ENCODE results near the gene KANK2.
A peak's percentile ranks its signal among the peaks of the same experiment; 100 is the strongest.
"Not testable (repeated sequence)": the region's sequence is repeated elsewhere in the genome, so short reads cannot be mapped to it uniquely, and the experiment has no call there.

Gene KANK2

GRCh38 chr19:11196406-11197287 is 698 bp downstream of the KANK2 start:
- Histone ChIP-seq H3K9me3 (ENCODE audit: control insufficient read depth, insufficient read depth, low read length) (no peaks in the 10 kb centered on the region), H3K4me1 (ENCODE audit: insufficient read depth, low read length) (peaks cover 16% of the 10 kb centered on the region; the same call in 1 of the 2 replicates), H3K9ac (ENCODE audit: low read depth, low read length) (peak overlapping the region; percentile 67), H3K36me3 (ENCODE audit: insufficient read depth, low read length) (peaks cover 3% of the 10 kb centered on the region; the same call in 1 of the 2 replicates)

- Histone ChIP-seq H3K36me3 (ENCODE audit: insufficient read depth, low read length) (peaks cover 3% of the 10 kb centered on the region; the same call in 1 of the 2 replicates), H3K9me3 (ENCODE audit: control insufficient read depth, insufficient read depth, low read length) (no peaks in the 10 kb centered on the region), H3K9ac (ENCODE audit: low read depth, low read length) (no peak overlapping the region), H3K4me1 (ENCODE audit: insufficient read depth, low read length) (peaks cover 16% of the 10 kb centered on the region; the same call in 1 of the 2 replicates)
Observed at GRCh38 chr19:11195681-11196080, 1.7 kb downstream of the KANK2 start.

GRCh38 chr19:11194656-11195558 is 2.4 kb downstream of the KANK2 start:
- Histone ChIP-seq H3K9ac (ENCODE audit: low read depth, low read length) (no peak overlapping the region), H3K4me1 (ENCODE audit: insufficient read depth, low read length) (peaks cover 16% of the 10 kb centered on the region; the same call in 1 of the 2 replicates), H3K9me3 (ENCODE audit: control insufficient read depth, insufficient read depth, low read length) (no peaks in the 10 kb centered on the region), H3K36me3 (ENCODE audit: insufficient read depth, low read length) (peaks cover 3% of the 10 kb centered on the region; the same call in 1 of the 2 replicates)

GRCh38 chr19:11194173-11194572 is 3.2 kb downstream of the KANK2 start:
- Histone ChIP-seq H3K4me1 (ENCODE audit: insufficient read depth, low read length) (peaks cover 15% of the 10 kb centered on the region; the same call in 1 of the 2 replicates), H3K9me3 (ENCODE audit: control insufficient read depth, insufficient read depth, low read length) (no peaks in the 10 kb centered on the region), H3K36me3 (ENCODE audit: insufficient read depth, low read length) (peaks cover 3% of the 10 kb centered on the region; the same call in 1 of the 2 replicates), H3K9ac (ENCODE audit: low read depth, low read length) (no peak overlapping the region)

GRCh38 chr19:11192957-11193939 is 4.1 kb downstream of the KANK2 start:
- no peaks in the 10 kb centered on the region for H3K9me3 ChIP-seq (ENCODE audit: control insufficient read depth, insufficient read depth, low read length)
- H3K36me3 ChIP-seq (ENCODE audit: insufficient read depth, low read length), result peaks cover 3% of the 10 kb centered on the region; the same call in 1 of the 2 replicates
- H3K9ac ChIP-seq (ENCODE audit: low read depth, low read length), result no peak overlapping the region
- H3K4me1 ChIP-seq (ENCODE audit: insufficient read depth, low read length), result peaks cover 6% of the 10 kb centered on the region; the same call in 1 of the 2 replicates

GRCh38 chr19:11191934-11192333 is 5.4 kb downstream of the KANK2 start:
- Histone ChIP-seq H3K9me3 (ENCODE audit: control insufficient read depth, insufficient read depth, low read length) (no peaks in the 10 kb centered on the region), H3K36me3 (ENCODE audit: insufficient read depth, low read length) (peaks cover 3% of the 10 kb centered on the region; the same call in 1 of the 2 replicates), H3K9ac (ENCODE audit: low read depth, low read length) (no peak overlapping the region), H3K4me1 (ENCODE audit: insufficient read depth, low read length) (peaks cover 6% of the 10 kb centered on the region; the same call in 1 of the 2 replicates)

GRCh38 chr19:11191273-11191755 is 6.0 kb downstream of the KANK2 start:
- peaks cover 3% of the 10 kb centered on the region; the same call in 1 of the 2 replicates for H3K36me3 ChIP-seq (ENCODE audit: insufficient read depth, low read length)
- no peaks in the 10 kb centered on the region for H3K9me3 ChIP-seq (ENCODE audit: control insufficient read depth, insufficient read depth, low read length)
- H3K9ac ChIP-seq (ENCODE audit: low read depth, low read length), result no peak overlapping the region
- H3K4me1 ChIP-seq (ENCODE audit: insufficient read depth, low read length), result peaks cover 6% of the 10 kb centered on the region; the same call in 1 of the 2 replicates

- H3K9me3 ChIP-seq (ENCODE audit: control insufficient read depth, insufficient read depth, low read length), result no peaks in the 10 kb centered on the region
- H3K4me1 ChIP-seq (ENCODE audit: insufficient read depth, low read length), result peaks cover 3% of the 10 kb centered on the region; the same call in 1 of the 2 replicates
- H3K9ac ChIP-seq (ENCODE audit: low read depth, low read length), result no peak overlapping the region
- H3K36me3 ChIP-seq (ENCODE audit: insufficient read depth, low read length), result peaks cover 3% of the 10 kb centered on the region; the same call in 1 of the 2 replicates
Observed at GRCh38 chr19:11190501-11190900, 6.8 kb downstream of the KANK2 start.

GRCh38 chr19:11187441-11187840 is 9.9 kb downstream of the KANK2 start:
- Histone ChIP-seq H3K4me1 (ENCODE audit: insufficient read depth, low read length) (no peaks in the 10 kb centered on the region), H3K9ac (ENCODE audit: low read depth, low read length) (no peak overlapping the region), H3K9me3 (ENCODE audit: control insufficient read depth, insufficient read depth, low read length) (no peaks in the 10 kb centered on the region), H3K36me3 (ENCODE audit: insufficient read depth, low read length) (peaks cover 3% of the 10 kb centered on the region; the same call in 1 of the 2 replicates)

GRCh38 chr19:11182994-11183393 is 14.4 kb downstream of the KANK2 start:
- no peaks in the 10 kb centered on the region for H3K36me3 ChIP-seq (ENCODE audit: insufficient read depth, low read length)
- no peaks in the 10 kb centered on the region for H3K9me3 ChIP-seq (ENCODE audit: control insufficient read depth, insufficient read depth, low read length)
- no peak overlapping the region for H3K9ac ChIP-seq (ENCODE audit: low read depth, low read length)
- peaks cover 12% of the 10 kb centered on the region for H3K4me1 ChIP-seq (ENCODE audit: insufficient read depth, low read length)

GRCh38 chr19:11181488-11181887 is 15.9 kb downstream of the KANK2 start:
- Histone ChIP-seq H3K36me3 (ENCODE audit: insufficient read depth, low read length) (no peaks in the 10 kb centered on the region), H3K9ac (ENCODE audit: low read depth, low read length) (no peak overlapping the region), H3K4me1 (ENCODE audit: insufficient read depth, low read length) (peaks cover 12% of the 10 kb centered on the region), H3K9me3 (ENCODE audit: control insufficient read depth, insufficient read depth, low read length) (no peaks in the 10 kb centered on the region)

- H3K36me3 ChIP-seq (ENCODE audit: insufficient read depth, low read length); H3K9me3 ChIP-seq (ENCODE audit: control insufficient read depth, insufficient read depth, low read length); H3K9ac ChIP-seq (ENCODE audit: low read depth, low read length): not testable (repeated sequence)
- peaks cover 12% of the 10 kb centered on the region for H3K4me1 ChIP-seq (ENCODE audit: insufficient read depth, low read length)
Observed at GRCh38 chr19:11180975-11181374, 16.4 kb downstream of the KANK2 start.

- Histone ChIP-seq H3K9me3 (ENCODE audit: control insufficient read depth, insufficient read depth, low read length) (no peaks in the 10 kb centered on the region), H3K36me3 (ENCODE audit: insufficient read depth, low read length) (no peaks in the 10 kb centered on the region), H3K9ac (ENCODE audit: low read depth, low read length) (no peak overlapping the region), H3K4me1 (ENCODE audit: insufficient read depth, low read length) (peaks cover 12% of the 10 kb centered on the region)
Observed at GRCh38 chr19:11180346-11180745, 17.0 kb downstream of the KANK2 start.

Data from ES-I3 (cell line).